ENCODE measurements around the gene B3GNT3.

DNA sequence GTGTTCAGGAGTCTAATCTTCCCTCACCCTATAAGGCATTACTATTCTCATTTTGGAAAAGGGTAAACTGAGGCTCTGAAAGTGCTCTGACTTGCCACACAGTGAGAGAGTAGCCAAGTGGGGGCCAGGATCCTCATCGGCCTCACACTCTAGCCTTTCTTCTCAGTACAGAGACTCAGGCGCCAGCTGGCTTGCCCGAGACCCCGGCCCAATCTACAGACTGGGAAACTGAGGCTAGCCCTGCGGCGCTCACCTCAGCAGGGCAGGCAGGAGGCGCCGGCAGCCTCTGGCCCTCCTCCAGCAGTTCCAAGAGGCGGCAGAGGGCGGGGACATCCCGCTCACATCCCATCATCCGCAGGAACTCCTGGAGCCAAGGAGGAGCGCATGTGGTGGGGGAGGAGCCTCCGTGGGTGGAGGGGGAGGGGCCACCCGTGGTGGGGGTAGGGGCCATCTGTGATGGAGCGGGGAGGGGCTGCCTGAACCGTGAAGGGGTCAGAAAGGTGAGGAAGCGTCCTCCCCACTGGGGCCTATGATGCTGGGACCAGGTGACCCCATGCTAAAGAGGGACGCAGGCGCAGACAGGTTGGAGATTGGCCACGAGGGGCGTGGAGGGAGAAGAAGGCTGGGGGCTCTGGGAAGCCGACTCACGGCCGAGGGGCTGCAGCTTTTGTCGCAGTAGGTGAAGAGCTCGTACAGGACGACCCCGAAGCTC is 35.1 kb downstream of the B3GNT3 start:
- TF ChIP-seq, protein P1, sequence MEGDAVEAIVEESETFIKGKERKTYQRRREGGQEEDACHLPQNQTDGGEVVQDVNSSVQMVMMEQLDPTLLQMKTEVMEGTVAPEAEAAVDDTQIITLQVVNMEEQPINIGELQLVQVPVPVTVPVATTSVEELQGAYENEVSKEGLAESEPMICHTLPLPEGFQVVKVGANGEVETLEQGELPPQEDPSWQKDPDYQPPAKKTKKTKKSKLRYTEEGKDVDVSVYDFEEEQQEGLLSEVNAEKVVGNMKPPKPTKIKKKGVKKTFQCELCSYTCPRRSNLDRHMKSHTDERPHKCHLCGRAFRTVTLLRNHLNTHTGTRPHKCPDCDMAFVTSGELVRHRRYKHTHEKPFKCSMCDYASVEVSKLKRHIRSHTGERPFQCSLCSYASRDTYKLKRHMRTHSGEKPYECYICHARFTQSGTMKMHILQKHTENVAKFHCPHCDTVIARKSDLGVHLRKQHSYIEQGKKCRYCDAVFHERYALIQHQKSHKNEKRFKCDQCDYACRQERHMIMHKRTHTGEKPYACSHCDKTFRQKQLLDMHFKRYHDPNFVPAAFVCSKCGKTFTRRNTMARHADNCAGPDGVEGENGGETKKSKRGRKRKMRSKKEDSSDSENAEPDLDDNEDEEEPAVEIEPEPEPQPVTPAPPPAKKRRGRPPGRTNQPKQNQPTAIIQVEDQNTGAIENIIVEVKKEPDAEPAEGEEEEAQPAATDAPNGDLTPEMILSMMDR (IDR thresholded peaks at IDR 0.05; ENCODE audit: borderline replicate concordance, extremely low read depth, low read length, poor library complexity, severe bottlenecking), result no peak
- TF ChIP-seq EZH2 (IDR thresholded peaks at IDR 0.05; ENCODE audit: borderline replicate concordance, low read depth, low read length, severe bottlenecking), result no peak
